Measurements from ENCODE around the gene GTPBP1.

DNA sequence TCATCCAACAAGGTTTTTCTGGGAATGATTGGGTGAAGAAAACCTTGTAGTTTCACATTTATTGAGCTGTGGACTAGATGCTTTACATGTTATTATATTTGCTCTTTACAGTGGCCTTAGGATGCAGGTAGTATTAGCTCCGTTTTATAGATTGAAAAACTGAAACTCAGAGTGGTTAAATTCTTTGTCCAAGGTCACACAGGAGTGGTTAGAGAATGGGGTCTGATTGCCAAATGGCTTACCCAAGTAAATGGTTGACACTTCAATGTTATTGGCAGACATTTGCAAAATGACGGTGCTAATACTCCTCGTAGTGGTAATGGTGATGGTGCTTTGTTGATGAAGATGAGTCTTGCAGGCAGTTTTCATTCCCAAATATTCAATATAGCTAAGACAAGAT, 2.2 kb downstream of the GTPBP1 start:
- TF ChIP-seq CTCF (IDR thresholded peaks at IDR 0.05) (no peak), POLR2A (IDR thresholded peaks at IDR 0.05) (no peak)

Data from uterus (tissue), 2 donors.